Transverse colon (tissue), 4 donors: Measurements from ENCODE around the gene ANKZF1. TPM values are rescaled to one million over a fixed set of nuclear protein-coding genes. Genes with fewer than 3 reads are reported as not detected.

Source experiments
- DNase-seq: peaks from one replicate; pipeline ENCODE4 v3.0.0-alpha.2; 2019
- H3K27ac ChIP-seq, 4 donors: fragments of 200-600 bp; sonication (generic); 2 replicates each; pipeline ENCODE4 v1.5.1; 2016 to 2018; ENCODE audit warnings: inconsistent platforms in 4 of 4
- H3K27me3 ChIP-seq: fragments of 200-600 bp; sonication (generic); 2 replicates; pipeline ENCODE4 v1.5.1; 2017; ENCODE audit warnings: inconsistent platforms
- H3K36me3 ChIP-seq, 4 donors: fragments of 200-600 bp; sonication (generic); 2 replicates each; pipeline ENCODE4 v1.5.1; 2017 to 2019; ENCODE audit warnings: inconsistent platforms in 4 of 4
- H3K4me1 ChIP-seq, 4 donors: fragments of 200-600 bp; sonication (generic); 2 replicates each; pipeline ENCODE4 v1.5.1; 2017 to 2020; ENCODE audit warnings: inconsistent platforms in 4 of 4
- H3K4me3 ChIP-seq, 4 donors: fragments of 200-600 bp; sonication (generic); 1 replicate in 1 of 4; 2 replicates in 3 of 4; pipeline versions ENCODE4 v1.5.1 to v1.6.1; 2017 to 2019; ENCODE audit warnings: inconsistent platforms in 4 of 4
- H3K9me3 ChIP-seq, 2 donors: fragments of 200-600 bp; sonication (generic); 2 replicates each; pipeline ENCODE4 v1.5.1; 2017 to 2019; ENCODE audit warnings: inconsistent platforms in 2 of 2
- EP300 ChIP-seq: sonication (generic); formaldehyde crosslinking; IDR thresholded peaks from one replicate; pipeline ENCODE4 v1.6.1; 2017; ENCODE audit warnings: antibody characterized with exemption, low read depth
- POLR2A ChIP-seq: fragments of 450-650 bp; IDR thresholded peaks from one replicate; pipeline ENCODE4 v1.6.1; 2016; ENCODE audit warnings: antibody characterized with exemption, mild to moderate bottlenecking, moderate library complexity
- POLR2AphosphoS5 ChIP-seq, 3 donors: sonication (generic); formaldehyde crosslinking; IDR thresholded peaks; one replicate each; pipeline ENCODE4 v1.6.1; 2016; ENCODE audit warnings: antibody characterized with exemption in 3 of 3
- WGBS, 2 donors: methylation state at CpG; one replicate each; pipeline ENCODE4 v1.1.5; 2018; ENCODE audit warnings: low coverage in 1 of 2; 5-methylcytosine and 5-hydroxymethylcytosine counted together
- in situ Hi-C, 4 donors: fragments of 200-750 bp; cut with MboI; loops; one replicate each; pipeline versions ENCODE4 v1.15.0 to v1.15.1; 2017; ENCODE audit warnings: low sequenced_read_pairs in 3 of 4, low pct_ligation_motif_present in 1 of 4, low pct_unique_long_range_greater_than_20kb in 1 of 4
- intact Hi-C: fragments of 100-400 bp; cut with DNase I; formaldehyde crosslinking; loops from one replicate; pipeline ENCODE4 v1.15.1; 2023; ENCODE audit warnings: low total_unique reads
- total RNA-seq, 4 donors: library from RNA; depleted of rRNA; stranded (reverse); fragments of >200 nt; gene quantifications; one replicate each; pipeline ENCODE4 v1.1.0, GENCODE V29; 2016
- TF ChIP-seq, protein P1 (sequence below), 5 experiments: fragments of 200-600 bp in 3 of 5; fragments of 450-650 bp in 2 of 5; sonication (generic) in 3 of 5; IDR thresholded peaks; 1 replicate in 2 of 5; 2 replicates in 3 of 5; pipeline ENCODE4 v1.5.1; 2016 to 2017; ENCODE audit warnings: antibody characterized with exemption in 5 of 5, inconsistent platforms in 3 of 5, mild to moderate bottlenecking in 2 of 5, moderate library complexity in 1 of 5

Gene ANKZF1
- total RNA-seq, 4 donors from 2014 or later, result 64.3 to 318 (median 114) TPM

DNA sequence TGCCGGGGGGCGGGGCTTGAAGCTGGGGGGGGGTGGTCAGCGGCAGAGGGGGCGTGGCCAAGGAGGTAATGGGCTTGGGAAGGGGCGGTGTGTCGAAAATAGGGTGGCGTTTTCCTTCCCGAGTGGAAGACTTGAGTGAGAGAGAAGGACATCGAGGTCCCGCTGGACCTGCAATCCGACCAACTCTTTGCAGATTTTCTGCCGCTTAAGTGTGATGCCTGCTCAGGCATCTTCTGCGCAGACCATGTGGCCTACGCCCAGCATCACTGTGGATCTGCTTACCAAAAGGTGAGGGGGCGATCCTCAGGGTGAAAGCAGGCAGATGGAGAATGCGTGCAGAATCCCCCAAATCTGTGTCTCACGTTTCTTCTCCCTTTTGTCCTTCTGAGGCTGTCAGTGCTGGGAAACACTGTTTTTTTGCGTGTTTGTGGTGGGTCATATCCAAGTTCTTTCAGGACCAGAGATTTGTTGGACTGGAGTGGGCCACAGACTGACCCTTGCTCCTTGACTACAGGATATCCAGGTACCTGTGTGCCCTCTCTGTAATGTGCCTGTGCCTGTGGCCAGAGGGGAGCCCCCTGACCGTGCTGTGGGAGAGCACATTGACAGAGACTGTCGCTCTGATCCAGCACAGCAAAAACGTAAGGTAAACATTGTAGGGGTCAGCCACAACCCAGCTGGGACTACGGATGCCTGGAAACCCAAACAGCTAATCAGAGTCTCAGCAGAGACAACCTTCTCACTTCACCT, 22.3 kb upstream of the ANKZF1 start:
- Histone ChIP-seq H3K9me3 (no peaks in the 10 kb centered on the region), H3K27ac (peak overlapping the region; percentile 93 to 99 (median 96)), H3K4me3 (peak overlapping the region; percentile 61 to 76 (median 71)), H3K36me3 (no peaks in the 10 kb centered on the region), H3K4me1 (peaks cover 7 to 21% (median 20%) of the 10 kb centered on the region in 4 donors), H3K27me3 (no peaks in the 10 kb centered on the region)
- in situ Hi-C loops, result loop anchor here in 1 of 4 donors (5.0 kb wide), 1 partner anchor 35 kb away; the partner anchor contains the start of gene SLC23A3
- intact Hi-C loops, result no loop called here
- DNase-seq, result no peak
- TF ChIP-seq POLR2AphosphoS5 (IDR thresholded peaks at IDR 0.05) (no peak), EP300 (no peak), POLR2A (no peak)
- TF ChIP-seq, protein P1, sequence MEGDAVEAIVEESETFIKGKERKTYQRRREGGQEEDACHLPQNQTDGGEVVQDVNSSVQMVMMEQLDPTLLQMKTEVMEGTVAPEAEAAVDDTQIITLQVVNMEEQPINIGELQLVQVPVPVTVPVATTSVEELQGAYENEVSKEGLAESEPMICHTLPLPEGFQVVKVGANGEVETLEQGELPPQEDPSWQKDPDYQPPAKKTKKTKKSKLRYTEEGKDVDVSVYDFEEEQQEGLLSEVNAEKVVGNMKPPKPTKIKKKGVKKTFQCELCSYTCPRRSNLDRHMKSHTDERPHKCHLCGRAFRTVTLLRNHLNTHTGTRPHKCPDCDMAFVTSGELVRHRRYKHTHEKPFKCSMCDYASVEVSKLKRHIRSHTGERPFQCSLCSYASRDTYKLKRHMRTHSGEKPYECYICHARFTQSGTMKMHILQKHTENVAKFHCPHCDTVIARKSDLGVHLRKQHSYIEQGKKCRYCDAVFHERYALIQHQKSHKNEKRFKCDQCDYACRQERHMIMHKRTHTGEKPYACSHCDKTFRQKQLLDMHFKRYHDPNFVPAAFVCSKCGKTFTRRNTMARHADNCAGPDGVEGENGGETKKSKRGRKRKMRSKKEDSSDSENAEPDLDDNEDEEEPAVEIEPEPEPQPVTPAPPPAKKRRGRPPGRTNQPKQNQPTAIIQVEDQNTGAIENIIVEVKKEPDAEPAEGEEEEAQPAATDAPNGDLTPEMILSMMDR (IDR thresholded peaks at IDR 0.05), result no peak
- 19% methylated on average over 18 of the region's 22 CpGs; no CpG with 5 or more reads in 1 of the 2 donors for WGBS, 2 donors

GRCh38 chr2:219207884-219208740, 21.5 kb upstream of the ANKZF1 start:
- H3K4me3 ChIP-seq, result peak overlapping the region in 1 of 4 donors; percentile 73
- DNase-seq, result no peak
- H3K27me3 ChIP-seq, result no peaks in the 10 kb centered on the region
- no peak for TF ChIP-seq EP300
- no peak for TF ChIP-seq POLR2AphosphoS5 (IDR thresholded peaks at IDR 0.05)
- no peak for TF ChIP-seq POLR2A
- TF ChIP-seq, protein P1 (IDR thresholded peaks at IDR 0.05), result no peak
- in situ Hi-C loops, result loop anchor here in 1 of 4 donors (5.0 kb wide), 1 partner anchor 36 kb away; the partner anchor contains the start of gene SLC23A3
- H3K36me3 ChIP-seq, result no peaks in the 10 kb centered on the region
- WGBS, 2 donors, result 62 to 73% methylated on average over 3 to 17 of the region's 17 CpGs
- H3K9me3 ChIP-seq, result no peaks in the 10 kb centered on the region
- intact Hi-C loops, result no loop called here
- peaks cover 7 to 21% (median 20%) of the 10 kb centered on the region in 4 donors for H3K4me1 ChIP-seq
- H3K27ac ChIP-seq, result peak overlapping the region; percentile 93 to 99 (median 96)

- intact Hi-C loops, result no loop called here
- no peak for TF ChIP-seq POLR2AphosphoS5 (IDR thresholded peaks at IDR 0.05)
- TF ChIP-seq POLR2A, result no peak
- TF ChIP-seq, protein P1 (IDR thresholded peaks at IDR 0.05), result no peak
- no peak for TF ChIP-seq EP300
- WGBS, 2 donors, result 76 to 77% methylated on average over 7 to 18 of the region's 18 CpGs
- Histone ChIP-seq H3K4me3 (no peak overlapping the region), H3K27ac (peak overlapping the region in 3 of 4 donors; percentile 6 to 9 (median 8)), H3K9me3 (no peaks in the 10 kb centered on the region), H3K4me1 (peaks cover 7 to 21% (median 20%) of the 10 kb centered on the region in 4 donors), H3K36me3 (peaks cover 0 to 4% (median 0%) of the 10 kb centered on the region in 4 donors), H3K27me3 (no peaks in the 10 kb centered on the region)
- DNase-seq, result no peak
- in situ Hi-C loops, result loop anchor here in 2 of 4 donors (5.0 to 10.0 kb wide), 2 partner anchors 37 to 45 kb away; partner anchors contain the start of genes NHEJ1 (in 1 of the 2) and SLC23A3 (in 1 of the 2)
Observed at GRCh38 chr2:219209236-219210195, 20.1 kb upstream of the ANKZF1 start.
